Adrenal gland (tissue), 5 donors: ENCODE data around the gene MOK.

Experiments
- POLR2A ChIP-seq, 2 donors: fragments of 450-650 bp; IDR thresholded peaks; one replicate each; pipeline ENCODE4 v1.6.1; 2017; ENCODE audit warnings: antibody characterized with exemption in 2 of 2, mild to moderate bottlenecking in 2 of 2, moderate library complexity in 1 of 2
- TF ChIP-seq, protein P1 (sequence below), 6 experiments: fragments of 450-650 bp in 4 of 6; fragments of 200-600 bp in 2 of 6; sonication (generic) in 1 of 6; IDR thresholded peaks; 1 replicate in 5 of 6; 2 replicates in 1 of 6; pipeline versions ENCODE4 v1.5.1 to v1.8.0; 2016 to 2021; ENCODE audit warnings: antibody characterized with exemption in 6 of 6, mild to moderate bottlenecking in 2 of 6, moderate library complexity in 1 of 6
- donor health status: DM: no; HTN: no; CAD: no.

- TF ChIP-seq, protein P1, sequence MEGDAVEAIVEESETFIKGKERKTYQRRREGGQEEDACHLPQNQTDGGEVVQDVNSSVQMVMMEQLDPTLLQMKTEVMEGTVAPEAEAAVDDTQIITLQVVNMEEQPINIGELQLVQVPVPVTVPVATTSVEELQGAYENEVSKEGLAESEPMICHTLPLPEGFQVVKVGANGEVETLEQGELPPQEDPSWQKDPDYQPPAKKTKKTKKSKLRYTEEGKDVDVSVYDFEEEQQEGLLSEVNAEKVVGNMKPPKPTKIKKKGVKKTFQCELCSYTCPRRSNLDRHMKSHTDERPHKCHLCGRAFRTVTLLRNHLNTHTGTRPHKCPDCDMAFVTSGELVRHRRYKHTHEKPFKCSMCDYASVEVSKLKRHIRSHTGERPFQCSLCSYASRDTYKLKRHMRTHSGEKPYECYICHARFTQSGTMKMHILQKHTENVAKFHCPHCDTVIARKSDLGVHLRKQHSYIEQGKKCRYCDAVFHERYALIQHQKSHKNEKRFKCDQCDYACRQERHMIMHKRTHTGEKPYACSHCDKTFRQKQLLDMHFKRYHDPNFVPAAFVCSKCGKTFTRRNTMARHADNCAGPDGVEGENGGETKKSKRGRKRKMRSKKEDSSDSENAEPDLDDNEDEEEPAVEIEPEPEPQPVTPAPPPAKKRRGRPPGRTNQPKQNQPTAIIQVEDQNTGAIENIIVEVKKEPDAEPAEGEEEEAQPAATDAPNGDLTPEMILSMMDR (IDR thresholded peaks at IDR 0.05), result no peak
- no peak for TF ChIP-seq POLR2A (IDR thresholded peaks at IDR 0.05)
These were observed 56.8 kb downstream of the MOK start for GRCh38 chr14:102248121-102248520.
